ENCODE results near the gene SLC5A4. TPM values are rescaled to one million over a fixed set of nuclear protein-coding genes. Genes with fewer than 3 reads are reported as not detected.
A peak's percentile ranks its signal among the peaks of the same experiment; 100 is the strongest.
"Not testable (repeated sequence)": the region's sequence is repeated elsewhere in the genome, so short reads cannot be mapped to it uniquely, and the experiment has no call there.

Gene SLC5A4
- not detected in 2 replicates for total RNA-seq (ENCODE audit: low replicate concordance)

DNA sequence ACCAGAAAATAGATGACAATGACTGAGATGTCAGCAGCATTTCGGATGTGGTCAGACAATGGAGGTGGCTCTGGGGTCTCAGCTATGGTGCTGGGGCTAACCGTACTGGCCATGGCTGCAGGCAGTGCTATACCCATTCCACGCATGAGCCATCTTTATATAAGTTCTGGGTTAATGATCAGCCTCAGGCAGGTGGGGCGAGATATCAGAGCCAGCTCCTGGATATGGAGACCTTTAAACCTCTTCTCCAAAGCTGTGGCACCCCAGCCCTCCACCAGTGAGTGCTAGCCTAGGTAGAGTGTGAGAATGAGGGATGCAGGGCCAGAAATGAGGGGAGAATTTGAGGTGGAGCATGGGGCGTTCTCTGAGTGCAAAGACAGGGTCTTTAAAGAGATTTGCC lies at the start of gene SLC5A4:
Gene SLC5A4 (minus strand): TSS at position 131 of the 400 bp plus-strand sequence. CDS start 18 bp downstream, at position 113.
- no peak within 1 kb of the TSS for H3K4me3 ChIP-seq (ENCODE audit: low read depth, low read length)
- no peak for DNase-seq (ENCODE audit: low read depth)
- no peak for TF ChIP-seq CTCF (IDR thresholded peaks at IDR 0.05; ENCODE audit: insufficient read depth, low read length)

DNA sequence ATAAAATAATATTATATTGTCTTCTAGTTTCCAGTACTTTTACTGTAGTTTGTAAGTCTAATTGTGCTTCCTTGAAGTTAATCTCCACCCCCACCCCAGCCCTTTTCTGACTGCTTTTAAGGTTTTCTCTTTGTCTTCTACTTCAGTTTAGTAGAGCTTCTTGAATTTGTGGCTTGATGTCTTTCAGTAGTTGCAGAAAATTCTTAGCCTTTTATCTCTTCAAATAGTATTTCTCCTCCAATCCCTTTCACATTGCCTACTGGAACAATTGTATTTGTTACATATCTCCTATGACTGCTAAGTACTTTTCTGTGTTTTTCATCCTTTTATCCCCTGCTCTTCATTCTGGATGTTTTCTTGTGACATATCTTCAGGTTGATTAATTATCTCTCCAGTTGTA lies 38.8 kb upstream of the SLC5A4 start:
- DNase-seq (ENCODE audit: low read depth); H3K4me3 ChIP-seq (ENCODE audit: low read depth, low read length): not testable (repeated sequence)

- TF ChIP-seq CTCF (IDR thresholded peaks at IDR 0.05; ENCODE audit: insufficient read depth, low read length) = no peak
- no peak overlapping the region for H3K4me3 ChIP-seq (ENCODE audit: low read depth, low read length)
- DNase-seq (ENCODE audit: low read depth) = no peak
These were observed 31.2 kb upstream of the SLC5A4 start for GRCh38 chr22:32286290-32286840.

DNA sequence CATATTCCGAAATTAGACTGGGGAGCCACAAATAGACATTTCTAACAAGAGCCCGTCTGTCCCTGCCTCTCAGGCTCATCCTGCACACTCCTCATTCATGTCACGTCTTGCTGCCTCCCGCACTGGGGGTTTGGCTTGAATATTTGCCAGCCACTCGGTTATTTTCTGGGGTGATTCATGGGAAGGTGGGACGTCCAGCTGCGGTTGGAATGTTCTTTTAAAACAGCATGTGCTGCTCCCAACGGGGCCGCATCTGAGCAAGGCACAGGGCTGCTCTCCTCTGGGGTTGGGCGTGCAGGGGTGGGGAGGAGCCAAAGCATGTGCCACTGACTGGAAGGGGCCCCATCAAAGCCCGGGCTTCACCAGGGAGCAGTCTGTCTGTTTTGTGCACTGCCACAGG lies 25.9 kb upstream of the SLC5A4 start:
- no peak overlapping the region for H3K4me3 ChIP-seq (ENCODE audit: low read depth, low read length)
- TF ChIP-seq CTCF (IDR thresholded peaks at IDR 0.05; ENCODE audit: insufficient read depth, low read length) = no peak
- DNase-seq (ENCODE audit: low read depth) = peak; percentile 2

DNA sequence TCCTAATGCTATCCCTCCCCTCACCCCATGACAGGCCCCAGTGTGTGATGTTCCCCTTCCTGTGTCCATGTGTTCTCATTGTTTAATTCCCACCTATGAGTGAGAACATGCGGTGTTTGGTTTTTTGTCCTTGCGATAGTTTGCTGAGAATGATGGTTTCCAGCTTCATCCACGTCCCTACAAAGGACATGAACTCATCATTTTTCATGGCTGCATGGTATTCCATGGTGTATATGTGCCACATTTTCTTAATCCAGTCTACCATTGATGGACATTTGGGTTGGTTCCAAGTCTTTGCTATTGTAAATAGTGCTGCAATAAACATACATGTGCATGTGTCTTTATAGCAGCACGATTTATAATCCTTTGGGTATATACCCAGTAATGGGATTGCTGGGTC lies 20.2 kb upstream of the SLC5A4 start:
- not testable (repeated sequence) for DNase-seq (ENCODE audit: low read depth); H3K4me3 ChIP-seq (ENCODE audit: low read depth, low read length)

- TF ChIP-seq CTCF (IDR thresholded peaks at IDR 0.05; ENCODE audit: insufficient read depth, low read length) = no peak
- no peak for DNase-seq (ENCODE audit: low read depth)
- H3K4me3 ChIP-seq (ENCODE audit: low read depth, low read length) = no peak overlapping the region
These were observed 16.2 kb upstream of the SLC5A4 start for GRCh38 chr22:32271389-32271788.

- no peak for TF ChIP-seq CTCF (IDR thresholded peaks at IDR 0.05; ENCODE audit: insufficient read depth, low read length)
- DNase-seq (ENCODE audit: low read depth) = no peak
These were observed 15.7 kb upstream of the SLC5A4 start for GRCh38 chr22:32270641-32271369.

GRCh38 chr22:32269316-32269715 lies 14.2 kb upstream of the SLC5A4 start:
- DNase-seq (ENCODE audit: low read depth) = no peak
- no peak for TF ChIP-seq CTCF (IDR thresholded peaks at IDR 0.05; ENCODE audit: insufficient read depth, low read length)
- no peak overlapping the region for H3K4me3 ChIP-seq (ENCODE audit: low read depth, low read length)

More at GRCh38 chr22:32270641-32271369, 15.7 kb upstream of the SLC5A4 start:
- H3K4me3 ChIP-seq (ENCODE audit: low read depth, low read length) = no peak overlapping the region

Data from fibroblast of the aortic adventitia (primary cell).